Thoracic aorta (tissue), 2 donors: ENCODE data around the gene CENPP. TPM values are rescaled to one million over a fixed set of nuclear protein-coding genes. Genes with fewer than 3 reads are reported as not detected.

ENCODE experiments used
- ATAC-seq: fragments of 150-250 bp; one replicate; pipeline ENCODE4 v1.8.0; 2017; ENCODE audit warnings: low read depth; ENCODE audit not compliant: insufficient number of reproducible peaks, low FRiP score
- DNase-seq: peaks from one replicate; pipeline ENCODE4 v3.0.0-alpha.2; 2020; ENCODE audit warnings: low spot score
- H3K27ac ChIP-seq, 2 donors: fragments of 200-600 bp; sonication (generic); 1 replicate in 1 of 2; 2 replicates in 1 of 2; pipeline ENCODE4 v1.5.1; 2016; ENCODE audit warnings: mild to moderate bottlenecking in 2 of 2, moderate library complexity in 2 of 2
- H3K27me3 ChIP-seq: fragments of 200-600 bp; sonication (generic); replicated peaks from 2 replicates; pipeline ENCODE4 v1.6.0; 2016; ENCODE audit warnings: mild to moderate bottlenecking; ENCODE audit not compliant: insufficient read depth
- H3K36me3 ChIP-seq: fragments of 200-600 bp; sonication (generic); one replicate; pipeline ENCODE4 v1.5.1; 2016
- H3K4me1 ChIP-seq, 2 donors: fragments of 200-600 bp; sonication (generic); 1 replicate in 1 of 2; 2 replicates in 1 of 2; pipeline versions ENCODE4 v1.5.1 to v1.6.0; 2016; ENCODE audit warnings: low read depth in 2 of 2, mild to moderate bottlenecking in 1 of 2; ENCODE audit not compliant: control insufficient read depth in 1 of 2
- H3K4me3 ChIP-seq: fragments of 200-600 bp; sonication (generic); 2 replicates; pipeline ENCODE4 v1.5.1; 2016; ENCODE audit warnings: mild to moderate bottlenecking
- H3K9me3 ChIP-seq: fragments of 200-600 bp; sonication (generic); 2 replicates; pipeline ENCODE4 v1.5.1; 2016
- CTCF ChIP-seq: fragments of 200-600 bp; sonication (generic); IDR thresholded peaks from one replicate; pipeline ENCODE4 v1.5.1; 2019; ENCODE audit warnings: antibody characterized with exemption
- total RNA-seq, 2 donors: library from RNA; depleted of rRNA; stranded (reverse); fragments of >200 nt; gene quantifications; one replicate each; pipeline versions ENCODE4 v1.1.0 to v1.2.3, GENCODE V29; 2016

The CENPP gene
- total RNA-seq, result 10 to 100 TPM in 1 of 2 donors, 1 to 10 TPM in 1; 3.8 to 13.6 TPM

- Histone ChIP-seq H3K4me3 (peak within 1 kb of the TSS; percentile 89), H3K36me3 (peaks cover 5% of the 10 kb centered on the region), H3K4me1 (peaks cover 15 to 29% of the 10 kb centered on the region in 2 donors), H3K9me3 (no peaks in the 10 kb centered on the region), H3K27ac (peak within 1 kb of the TSS; percentile 95 to 97), H3K27me3 (no peaks in the 10 kb centered on the region)
- TF ChIP-seq CTCF, result no peak
- DNase-seq (peak; percentile 29), ATAC-seq (peak; percentile 92)
Measured at GRCh38 chr9:92325269-92325990, at the start of gene CENPP, which contains the start of gene NOL8. CENPP (plus strand) TSS chr9:92325953. NOL8 (minus strand) TSS chr9:92325350; CDS start chr9:92324161, 1,189 bp downstream.

GRCh38 chr9:92276331-92277032, 49.3 kb upstream of the CENPP start:
- Histone ChIP-seq H3K27ac (no peak overlapping the region), H3K4me1 (no peaks in the 10 kb centered on the region), H3K9me3 (no peaks in the 10 kb centered on the region), H3K4me3 (no peak overlapping the region), H3K36me3 (peaks cover 66% of the 10 kb centered on the region), H3K27me3 (no peaks in the 10 kb centered on the region)
- no peak for ATAC-seq
- no peak for DNase-seq
- no peak for TF ChIP-seq CTCF

- ATAC-seq (no peak), DNase-seq (no peak)
- Histone ChIP-seq H3K4me1 (no peaks in the 10 kb centered on the region), H3K36me3 (peaks cover 62% of the 10 kb centered on the region), H3K4me3 (no peak overlapping the region), H3K9me3 (no peaks in the 10 kb centered on the region), H3K27ac (no peak overlapping the region), H3K27me3 (no peaks in the 10 kb centered on the region)
- TF ChIP-seq CTCF, result no peak
Measured at GRCh38 chr9:92278110-92278509, 47.6 kb upstream of the CENPP start.

DNA sequence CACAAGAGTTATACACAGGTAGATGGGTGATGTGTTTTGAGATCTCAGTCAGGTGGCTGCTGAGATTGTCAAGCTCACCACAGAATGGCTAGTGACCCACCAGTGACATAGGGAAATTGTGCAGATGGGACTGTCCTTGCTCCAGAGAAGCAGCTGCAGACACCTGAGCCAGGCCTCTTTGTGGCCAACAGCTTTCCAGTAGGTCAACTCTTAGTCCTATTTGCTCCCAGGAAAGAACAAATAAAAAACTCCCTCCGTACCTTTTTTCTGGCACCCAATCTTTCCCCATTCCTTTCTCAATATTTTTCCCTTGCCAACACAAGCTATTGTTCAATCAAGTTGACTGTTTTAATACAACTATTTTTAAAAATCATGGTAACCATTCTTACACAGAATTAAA, 46.5 kb upstream of the CENPP start:
- no peaks in the 10 kb centered on the region for H3K27me3 ChIP-seq
- no peaks in the 10 kb centered on the region for H3K9me3 ChIP-seq
- H3K4me3 ChIP-seq, result no peak overlapping the region
- ATAC-seq, result no peak
- H3K4me1 ChIP-seq, result no peaks in the 10 kb centered on the region
- no peak for TF ChIP-seq CTCF
- no peak overlapping the region for H3K27ac ChIP-seq
- DNase-seq, result no peak
- peaks cover 58% of the 10 kb centered on the region for H3K36me3 ChIP-seq

DNA sequence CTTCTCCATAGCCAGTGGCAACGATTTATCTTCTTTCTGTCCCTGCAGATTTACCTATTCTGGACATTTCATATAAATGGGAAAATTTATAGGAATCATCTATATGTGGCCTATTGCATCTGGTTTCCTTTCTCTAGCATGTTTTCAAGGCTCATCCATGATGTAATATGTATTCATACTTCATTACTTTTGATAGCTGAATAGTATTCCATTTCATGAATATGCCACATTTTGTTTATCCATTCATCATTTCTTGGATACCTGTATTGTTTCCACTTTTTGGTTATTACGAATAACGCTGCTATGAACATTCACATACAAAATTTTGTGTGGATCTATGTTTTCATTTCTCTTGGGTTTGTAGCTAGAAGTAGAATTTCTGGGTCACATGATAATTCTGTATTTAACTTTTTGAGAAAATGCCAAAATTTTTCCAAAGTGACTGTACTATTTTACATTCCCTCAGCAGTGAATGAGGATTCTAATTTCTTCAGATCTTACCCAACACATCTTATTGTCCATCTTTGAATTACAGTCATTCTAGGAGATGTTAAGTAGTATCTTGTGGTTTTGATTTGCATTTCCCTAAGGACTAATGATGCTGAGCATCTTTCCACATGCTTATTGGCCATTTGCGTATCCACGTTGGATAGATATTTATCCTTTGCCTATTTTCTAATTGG, 35.9 kb upstream of the CENPP start:
- H3K4me1 ChIP-seq, result peaks cover 8 to 25% of the 10 kb centered on the region in 2 donors
- H3K27me3 ChIP-seq, result no peaks in the 10 kb centered on the region
- TF ChIP-seq CTCF, result no peak
- no peak for DNase-seq
- no peaks in the 10 kb centered on the region for H3K9me3 ChIP-seq
- H3K36me3 ChIP-seq, result peaks cover 10% of the 10 kb centered on the region
- H3K27ac ChIP-seq, result no peak overlapping the region
- no peak for ATAC-seq
- no peak overlapping the region for H3K4me3 ChIP-seq
